Right ventricle myocardium superior (tissue), 1 donor: ENCODE measurements around the gene IFIT2. TPM values are rescaled to one million over a fixed set of nuclear protein-coding genes. Genes with fewer than 3 reads are reported as not detected.
"Not testable (repeated sequence)": the region's sequence is repeated elsewhere in the genome, so short reads cannot be mapped to it uniquely, and the experiment has no call there.

ENCODE experiments used
- ATAC-seq: fragments of 200-7000 bp; cut with Tn5 transposase; one replicate; pipeline ENCODE4 v1.9.1; 2020; ENCODE audit warnings: mild to moderate bottlenecking; ENCODE audit not compliant: poor library complexity
- DNase-seq: peaks from one replicate; pipeline ENCODE4 v3.0.0-alpha.2; 2020
- intact Hi-C: fragments of 100-400 bp; cut with DNase I; formaldehyde crosslinking; loops from one replicate; pipeline ENCODE4 v1.11.2; 2022
- long read RNA-seq: library from polyadenylated mRNA; unstranded; transcript quantifications from one replicate; pipeline ENCODE4 v2.0.0, GENCODE V29; 2021
- total RNA-seq: library from RNA; stranded (reverse); fragmentation: NEBNext Ultra II Directional; extraction: Animal tissue kit (Norgen Biotek cat#: 25700); gene quantifications from one replicate; pipeline ENCODE4 v1.2.1, GENCODE V29; 2021
- donor health status: DM: no; HTN: yes; CAD: no; lungs with severe emphysema.

Gene IFIT2
- 4.3 TPM for total RNA-seq
- long read RNA-seq, transcript IFIT2-201 (2 exons, 3,489 nt): major isoform, 12 of 12 reads
- long read RNA-seq, partial matches to known transcripts: 0 of 12 reads
- long read RNA-seq, other reads (novel, unspliced or antisense): 0 of 12 reads

- ATAC-seq (peak; percentile 86), DNase-seq (no peak)
- intact Hi-C loops: no loop called here
Observed at GRCh38 chr10:89301721-89302445, at the start of gene IFIT2. Gene IFIT2, plus strand, starts transcription at chr10:89302046. Its CDS starts 78 bp downstream, at chr10:89302124.

DNA sequence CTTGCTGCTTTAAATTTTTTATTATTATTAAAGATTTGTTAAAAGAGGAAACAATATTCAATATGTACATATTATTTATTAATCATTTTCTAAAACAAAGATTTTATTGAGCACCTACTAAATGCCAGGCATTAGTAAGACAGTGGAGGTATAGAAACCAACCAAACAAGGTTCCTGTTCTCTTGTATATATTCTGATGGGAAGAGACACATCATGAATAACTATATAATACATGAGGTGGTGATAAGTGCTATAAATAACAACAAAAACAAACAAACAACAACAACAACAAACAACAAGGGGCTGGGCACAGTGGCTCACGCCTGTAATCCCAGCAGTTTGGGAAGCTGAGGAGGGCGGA is 49.6 kb upstream of the IFIT2 start:
- no peak for ATAC-seq
- intact Hi-C loops: no loop called here

DNA sequence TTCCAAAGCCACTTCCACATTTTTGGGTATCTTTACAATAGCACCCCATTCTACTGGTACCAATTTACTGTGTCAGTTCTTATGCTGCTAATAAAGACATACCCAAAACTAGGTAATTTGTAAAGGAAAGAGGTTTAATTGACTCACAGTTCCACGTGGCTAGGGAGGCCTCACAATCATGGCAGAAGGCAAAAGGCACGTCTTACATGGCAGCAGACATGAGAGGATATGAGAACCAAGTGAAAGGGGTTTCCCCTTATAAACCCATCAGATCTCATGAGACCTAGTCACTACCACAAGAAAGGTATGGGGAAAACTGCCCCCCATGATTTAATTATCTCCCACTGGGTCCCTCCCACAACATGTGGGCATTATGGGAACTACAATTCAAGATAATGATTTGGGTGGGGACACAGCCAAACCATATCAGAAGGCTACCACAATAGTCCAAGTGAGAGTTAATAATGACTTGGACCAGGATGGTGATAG is 46.7 kb upstream of the IFIT2 start:
- intact Hi-C loops, DNase-seq, ATAC-seq: not testable (repeated sequence)

More for the DNA sequence above, 49.6 kb upstream of the IFIT2 start:
- DNase-seq: no peak

- intact Hi-C loops: no loop called here
- ATAC-seq (no peak), DNase-seq (no peak)
Observed at GRCh38 chr10:89255793-89256192, 46.1 kb upstream of the IFIT2 start.

GRCh38 chr10:89256340-89256739 is 45.5 kb upstream of the IFIT2 start:
- DNase-seq: no peak
- no peak for ATAC-seq
- intact Hi-C loops: no loop called here

DNA sequence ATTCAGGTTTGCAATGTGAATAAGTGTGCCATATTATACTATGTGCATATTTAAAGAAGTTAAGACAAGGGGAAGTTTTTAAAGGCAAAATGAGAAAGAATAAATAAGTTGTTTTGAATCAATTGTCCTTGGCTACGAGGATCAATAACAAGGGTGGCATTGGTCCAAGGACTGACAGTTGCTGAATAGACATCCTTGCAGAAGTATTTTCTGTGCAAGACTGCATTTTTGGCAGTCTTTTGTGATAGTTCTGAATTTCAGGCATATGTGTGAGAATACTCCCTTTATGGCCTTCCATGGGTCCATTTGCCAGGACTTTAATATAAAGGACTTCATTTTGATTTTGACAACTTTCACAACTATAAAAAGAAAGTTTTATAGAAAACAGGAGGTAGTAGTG is 44.9 kb upstream of the IFIT2 start:
- DNase-seq: no peak
- intact Hi-C loops: no loop called here
- ATAC-seq: no peak

DNA sequence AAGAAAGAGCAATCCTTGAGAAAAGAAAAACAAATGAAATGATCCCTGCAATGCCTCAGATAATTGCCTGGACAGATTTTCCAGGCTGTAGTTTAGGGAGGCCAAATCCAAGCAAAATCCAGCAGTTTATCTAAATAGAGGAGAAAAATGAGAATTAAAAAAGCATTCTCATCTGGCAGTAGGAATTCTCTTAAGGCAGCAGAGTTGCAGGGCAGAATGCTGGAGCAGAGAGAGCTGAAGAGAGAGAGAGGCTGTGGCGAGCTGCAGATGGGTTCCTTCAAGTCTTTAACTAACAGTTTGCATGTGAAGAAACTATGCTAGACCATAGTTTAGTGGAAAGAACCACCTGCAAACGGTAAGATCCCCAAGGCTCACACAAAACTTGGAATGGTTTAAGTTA is 44.3 kb upstream of the IFIT2 start:
- no peak for ATAC-seq
- intact Hi-C loops: no loop called here
- no peak for DNase-seq

GRCh38 chr10:89258881-89259280 is 43.0 kb upstream of the IFIT2 start:
- ATAC-seq: no peak
- no peak for DNase-seq
- intact Hi-C loops: no loop called here

GRCh38 chr10:89262086-89263051 is 39.5 kb upstream of the IFIT2 start:
- ATAC-seq: no peak
- intact Hi-C loops: no loop called here
- no peak for DNase-seq

- intact Hi-C loops: no loop called here
- ATAC-seq (no peak), DNase-seq (no peak)
Observed at GRCh38 chr10:89263091-89263490, 38.8 kb upstream of the IFIT2 start.

- no peak for DNase-seq
- intact Hi-C loops: no loop called here
- ATAC-seq: no peak
Observed at GRCh38 chr10:89263531-89263930, 38.3 kb upstream of the IFIT2 start.

- ATAC-seq: no peak
Observed at GRCh38 chr10:89266721-89267453, 35.0 kb upstream of the IFIT2 start.

DNA sequence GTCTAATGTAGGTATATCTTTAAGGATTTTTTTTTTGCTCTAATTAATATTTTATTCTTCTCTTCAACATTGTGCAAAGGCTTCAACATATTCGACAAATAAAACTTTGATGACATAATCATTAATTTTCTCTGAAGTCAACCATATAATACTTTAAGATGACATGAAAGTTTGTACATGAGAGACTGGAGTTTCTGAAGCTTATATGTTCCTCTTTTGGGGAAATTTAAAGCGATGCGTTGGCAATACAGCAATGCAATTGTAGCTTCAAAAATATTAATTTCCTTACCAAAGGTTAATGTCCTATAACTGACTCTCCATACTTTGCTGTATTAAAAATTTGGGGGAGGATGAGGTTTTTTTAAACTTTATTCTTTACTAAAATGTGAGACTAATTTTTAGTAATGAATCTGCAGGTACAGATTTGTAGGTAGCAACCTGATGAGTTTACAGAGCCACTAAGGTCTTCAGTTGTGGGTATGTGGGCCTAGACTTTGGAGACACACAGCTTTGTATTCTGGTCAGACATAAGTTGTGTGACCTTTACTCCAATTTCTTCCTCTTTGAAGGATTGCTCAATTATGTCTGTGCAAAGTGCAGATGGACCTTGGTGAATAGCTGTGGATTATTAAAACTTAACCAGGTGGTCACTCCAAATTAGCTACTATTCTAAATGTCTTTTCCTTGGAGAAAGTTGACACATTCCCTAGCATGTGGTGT is 32.3 kb upstream of the IFIT2 start:
- DNase-seq: no peak
- intact Hi-C loops: no loop called here
- ATAC-seq: peak; percentile 58

More at GRCh38 chr10:89266721-89267453, 35.0 kb upstream of the IFIT2 start:
- intact Hi-C loops: no loop called here
- DNase-seq: no peak

DNA sequence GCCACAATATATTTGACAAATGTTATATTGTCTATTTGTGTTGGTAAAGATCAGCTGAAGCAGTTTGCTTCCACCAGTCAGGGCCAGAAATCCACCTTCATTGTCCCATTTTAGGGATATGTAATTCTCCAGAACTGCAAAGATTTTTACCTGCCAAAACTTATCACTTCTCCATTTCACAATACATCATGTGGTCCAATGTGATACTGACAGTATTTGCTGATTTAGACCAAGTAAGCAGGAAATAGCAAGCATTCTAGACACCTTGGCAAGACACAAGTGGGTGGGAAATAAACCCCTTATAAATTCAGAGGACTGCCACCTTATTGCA is 31.7 kb upstream of the IFIT2 start:
- DNase-seq (no peak), ATAC-seq (no peak)
- intact Hi-C loops: no loop called here

DNA sequence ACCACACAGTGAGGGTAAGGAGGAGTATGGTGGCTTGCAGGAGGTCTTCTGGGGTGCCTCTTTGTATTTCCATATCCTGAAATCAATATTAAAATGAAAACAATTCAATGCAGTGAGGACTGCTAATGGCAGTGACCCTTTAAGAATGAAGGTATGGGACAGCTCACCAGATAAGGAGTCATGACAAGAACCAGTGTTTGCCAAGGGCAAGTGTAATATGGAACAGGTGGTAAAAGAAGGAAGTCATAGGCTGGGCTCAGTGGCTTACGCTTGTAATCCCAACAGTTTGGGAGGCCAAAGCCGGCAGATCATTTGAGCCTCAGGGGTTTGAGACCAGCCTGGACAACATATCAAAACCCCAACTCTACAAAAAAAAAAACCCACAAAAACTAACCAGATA is 30.3 kb upstream of the IFIT2 start:
- intact Hi-C loops: no loop called here
- ATAC-seq (no peak), DNase-seq (no peak)

DNA sequence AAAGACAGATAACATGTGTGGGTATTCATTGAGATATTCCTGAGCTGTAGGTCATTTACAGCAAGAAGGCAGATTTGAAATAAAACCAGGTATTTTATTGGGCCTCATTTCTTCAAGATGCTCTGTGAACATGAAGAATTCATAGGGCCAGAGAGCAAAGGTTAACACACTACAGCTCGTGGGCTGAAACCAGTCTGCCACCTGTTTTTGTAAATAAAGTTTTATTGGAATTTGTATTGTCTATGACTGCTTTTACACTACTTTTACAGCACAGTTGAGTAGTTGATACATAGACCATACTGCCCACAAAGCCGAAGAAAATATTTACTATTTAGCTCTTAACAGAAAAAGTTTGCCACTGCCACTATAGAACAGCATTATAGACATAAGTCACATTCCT is 28.2 kb upstream of the IFIT2 start:
- no peak for ATAC-seq
- intact Hi-C loops: no loop called here
- no peak for DNase-seq

GRCh38 chr10:89274928-89275327 is 26.9 kb upstream of the IFIT2 start:
- no peak for DNase-seq
- intact Hi-C loops: no loop called here
- ATAC-seq: no peak

- ATAC-seq: no peak
- DNase-seq: no peak
- intact Hi-C loops: no loop called here
Observed at GRCh38 chr10:89275383-89275782, 26.5 kb upstream of the IFIT2 start.
